ENCODE measurements around the gene NT5DC3.

NT5DC3 gene

DNA sequence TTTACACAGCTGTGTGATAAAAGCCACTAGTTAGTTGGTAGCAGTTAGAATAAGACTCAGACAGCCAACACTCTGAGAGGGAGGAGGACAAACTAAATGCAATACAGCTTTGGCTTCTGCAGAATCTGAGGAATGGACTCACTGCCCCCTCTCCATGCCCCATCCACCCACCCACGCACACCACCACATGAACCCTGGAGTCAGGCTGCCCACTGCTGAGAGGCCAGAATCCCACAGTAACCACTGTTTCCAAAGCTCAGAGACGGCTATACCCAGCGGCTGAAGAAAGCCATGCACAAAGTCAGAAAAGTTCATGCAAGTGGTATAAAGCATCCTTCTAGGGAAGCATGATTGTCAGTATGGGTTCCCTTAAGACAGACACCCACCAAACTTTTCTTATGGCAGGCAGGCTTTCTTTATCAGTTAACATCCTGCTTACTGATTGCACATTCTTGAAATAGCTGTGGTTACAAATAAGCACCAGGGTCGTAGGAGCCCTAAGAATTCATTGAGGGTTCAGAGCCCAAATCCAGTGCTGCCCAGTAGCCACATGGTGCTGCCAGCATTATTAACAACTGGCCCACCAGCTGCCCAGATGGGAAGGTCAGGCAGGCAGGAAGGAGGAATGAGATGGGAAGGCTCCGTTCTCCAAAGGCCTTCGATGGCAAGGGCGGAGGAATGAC lies 61.5 kb downstream of the NT5DC3 start:
- peak; percentile 13 for DNase-seq

GRCh38 chr12:103778781-103779180 lies 62.3 kb downstream of the NT5DC3 start:
- no peak for DNase-seq

DNA sequence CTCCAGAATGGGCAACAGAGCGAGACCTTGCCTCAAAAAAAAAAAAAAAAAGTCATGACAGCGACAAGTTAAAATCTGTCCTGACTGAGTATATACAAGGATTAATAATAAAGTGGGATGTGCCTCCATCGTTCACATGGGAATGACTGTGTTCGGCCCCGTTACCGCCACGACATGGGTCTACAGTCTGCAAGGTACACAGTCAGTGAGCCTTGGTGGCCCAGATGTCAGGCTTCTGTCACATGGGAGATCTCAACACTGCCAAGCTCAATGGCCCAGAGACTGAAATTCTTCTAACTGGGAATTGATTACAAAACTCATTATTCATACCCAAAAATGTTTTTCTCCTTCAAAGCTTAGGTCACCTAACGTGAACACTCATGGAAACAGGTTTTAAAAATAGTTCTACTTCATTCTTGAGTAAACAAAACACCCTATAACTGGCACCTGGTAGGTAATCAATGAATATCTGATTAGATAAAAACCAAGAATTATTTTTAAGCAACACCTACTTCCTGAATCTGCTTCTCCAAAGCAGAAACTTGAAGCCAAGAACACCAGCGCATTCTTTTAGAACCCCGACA lies 66.0 kb downstream of the NT5DC3 start:
- DNase-seq = no peak

- no peak for DNase-seq
These were observed 67.7 kb downstream of the NT5DC3 start for GRCh38 chr12:103773109-103773910.

- no peak for DNase-seq
These were observed 68.5 kb downstream of the NT5DC3 start for GRCh38 chr12:103772367-103773108.

GRCh38 chr12:103771466-103771865 lies 69.6 kb downstream of the NT5DC3 start:
- peak; percentile 65 for DNase-seq

- no peak for DNase-seq
These were observed 71.6 kb downstream of the NT5DC3 start for GRCh38 chr12:103769240-103769945.

GRCh38 chr12:103768467-103769123 lies 72.4 kb downstream of the NT5DC3 start:
- DNase-seq = peak; percentile 26

GRCh38 chr12:103766028-103766427 lies 75.0 kb downstream of the NT5DC3 start:
- DNase-seq = no peak

GRCh38 chr12:103765322-103765721 lies 75.7 kb downstream of the NT5DC3 start:
- DNase-seq = no peak

- no peak for DNase-seq
These were observed 78.6 kb downstream of the NT5DC3 start for GRCh38 chr12:103762473-103762872.

DNA sequence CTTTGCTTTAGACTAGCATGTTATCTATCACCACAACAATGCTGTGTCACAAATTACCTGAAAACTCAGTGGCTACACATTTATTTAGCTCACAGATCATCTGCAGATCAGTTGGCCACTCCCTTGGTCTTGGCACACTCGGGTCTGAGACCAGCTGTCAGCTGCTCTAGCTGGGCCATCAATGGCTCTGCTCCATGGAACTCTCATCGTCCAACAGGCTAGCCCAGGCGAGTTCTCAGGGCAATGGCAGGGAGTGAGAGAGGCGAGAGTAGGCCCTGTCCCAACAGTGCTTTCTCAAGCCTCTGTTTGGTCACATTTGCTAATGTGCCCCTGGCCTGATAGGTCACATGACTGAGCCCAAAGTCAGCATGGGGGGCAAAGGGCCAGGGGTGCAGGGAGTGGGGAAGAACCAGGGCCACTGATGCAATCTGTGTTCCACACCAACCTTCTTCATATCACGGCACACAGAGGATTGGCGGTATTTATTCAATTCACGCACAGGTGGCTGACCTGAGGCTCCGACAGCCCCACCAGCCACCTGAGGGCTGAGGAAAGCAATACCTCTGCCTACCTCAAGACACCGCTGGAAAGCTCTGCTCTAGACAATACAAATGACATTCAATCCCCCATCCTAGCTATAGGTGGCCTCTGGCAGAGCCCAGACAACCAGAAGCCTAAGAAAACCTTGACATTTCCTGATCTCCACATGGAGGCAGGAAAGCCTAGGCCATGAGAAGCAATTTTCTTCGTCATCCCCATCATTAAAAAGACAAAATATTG lies 82.5 kb downstream of the NT5DC3 start:
- DNase-seq = no peak

DNA sequence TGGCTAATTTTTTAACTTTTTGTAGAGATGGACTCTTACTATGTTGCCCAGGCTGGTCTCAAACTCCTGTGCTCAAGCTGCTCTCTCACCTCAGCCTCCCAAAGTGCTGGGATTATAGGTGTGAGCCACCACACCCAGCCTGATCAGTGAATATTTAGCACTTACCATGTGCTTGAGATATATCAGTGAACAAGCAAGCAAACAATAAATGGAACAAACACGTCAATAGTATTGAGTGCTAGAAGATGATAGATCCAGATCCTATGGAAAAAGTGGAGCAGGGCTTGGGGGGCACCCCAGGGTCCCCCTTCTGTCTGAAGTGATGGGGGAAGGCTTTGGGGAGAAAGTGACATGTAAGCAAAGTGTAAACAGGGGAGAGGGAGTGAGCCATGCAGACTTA lies 83.8 kb downstream of the NT5DC3 start:
- DNase-seq = no peak

DNA sequence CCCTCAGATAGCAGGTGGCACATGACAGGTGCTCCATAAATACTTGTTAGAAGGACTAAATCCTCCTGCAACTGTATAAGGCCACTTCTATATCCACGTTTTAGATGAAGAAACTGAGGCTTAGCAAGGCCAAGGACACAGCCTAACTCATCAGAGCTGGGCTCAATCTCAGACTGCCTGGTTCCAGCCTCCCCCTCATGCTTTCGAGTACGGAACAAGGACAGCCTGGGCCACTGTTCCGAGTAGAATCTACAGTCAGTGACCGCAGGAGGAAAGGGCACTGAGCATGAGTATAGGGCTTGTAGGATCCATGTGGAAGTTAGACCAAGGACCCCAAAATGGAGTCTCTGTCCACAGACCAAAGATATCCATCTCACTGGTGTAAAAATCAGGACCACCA lies 84.6 kb downstream of the NT5DC3 start:
- no peak for DNase-seq

GRCh38 chr12:103755425-103755824 lies 85.6 kb downstream of the NT5DC3 start:
- no peak for DNase-seq

- no peak for DNase-seq
These were observed 89.4 kb downstream of the NT5DC3 start for GRCh38 chr12:103751600-103751999.

DNA sequence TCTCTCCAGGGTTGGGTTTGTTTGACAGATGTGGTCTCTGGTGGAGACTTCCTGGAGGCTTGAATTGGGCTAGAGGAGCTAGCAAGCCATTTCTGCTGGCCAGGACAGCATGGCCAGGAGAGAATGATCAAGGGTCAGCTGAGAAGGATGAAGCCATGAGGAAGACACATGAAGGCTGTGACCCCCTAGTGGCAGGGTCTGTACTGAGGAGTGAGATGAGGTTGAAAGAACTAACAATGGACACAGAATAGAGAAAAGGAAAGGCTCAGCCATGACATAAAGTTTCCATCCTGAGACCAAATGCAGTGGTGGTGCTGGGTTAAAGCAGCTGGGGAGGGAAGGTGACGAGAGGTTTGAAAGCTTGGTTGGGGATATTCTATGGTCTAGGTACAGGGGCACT lies 89.9 kb downstream of the NT5DC3 start:
- DNase-seq = peak; percentile 41

GRCh38 chr12:103748875-103749274 lies 92.2 kb downstream of the NT5DC3 start:
- no peak for DNase-seq

DNA sequence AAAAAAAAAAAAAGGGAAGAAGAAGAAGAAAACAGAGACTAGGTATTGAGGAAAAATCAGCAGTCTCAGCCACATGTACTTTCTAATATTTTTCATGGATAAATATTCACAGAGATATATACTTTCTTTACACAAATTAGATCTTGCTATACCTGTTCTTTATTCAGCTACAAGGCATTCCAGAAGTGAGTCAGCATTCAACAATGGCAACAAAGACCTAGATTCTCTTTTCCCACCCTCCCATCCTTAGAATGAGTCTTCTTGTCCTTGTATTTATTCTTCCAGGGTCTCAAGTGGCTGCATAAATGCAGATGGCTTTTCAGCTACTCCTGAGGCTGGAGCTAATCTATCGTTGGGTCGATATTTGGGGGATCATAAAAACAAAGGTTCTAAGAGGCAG lies 93.0 kb downstream of the NT5DC3 start:
- no peak for DNase-seq

GRCh38 chr12:103745962-103746361 lies 95.1 kb downstream of the NT5DC3 start:
- no peak for DNase-seq

DNA sequence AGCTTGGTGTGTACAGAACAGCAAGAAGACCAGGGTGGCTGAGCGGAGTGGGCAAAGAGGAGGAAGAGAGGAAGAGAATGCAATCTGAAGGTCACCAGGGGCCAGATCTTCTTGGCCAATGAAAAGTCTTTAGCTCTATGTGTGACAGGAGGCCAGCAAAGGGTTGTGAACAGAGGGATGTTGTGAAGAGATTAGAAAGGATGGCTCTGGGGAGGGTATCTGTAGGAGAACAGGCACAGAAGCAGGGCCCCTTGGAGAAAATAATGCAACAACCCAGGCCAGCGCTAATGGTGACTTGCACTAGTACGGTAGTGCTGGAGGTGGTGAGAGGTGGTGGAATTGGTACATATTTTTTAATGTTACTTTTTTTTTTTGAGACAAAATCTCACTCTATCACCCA lies 97.2 kb downstream of the NT5DC3 start:
- peak; percentile 4 for DNase-seq
